ENCODE results near the gene MAD1L1.

Gene MAD1L1

GRCh38 chr7:2100278-2101208, 132.2 kb downstream of the MAD1L1 start:
- DNase-seq, result no peak

GRCh38 chr7:2099048-2099957, 133.4 kb downstream of the MAD1L1 start:
- DNase-seq, result no peak

- no peak for DNase-seq
Measured at GRCh38 chr7:2098496-2098895, 134.2 kb downstream of the MAD1L1 start.

- no peak for DNase-seq
Measured at GRCh38 chr7:2098056-2098455, 134.7 kb downstream of the MAD1L1 start.

GRCh38 chr7:2097492-2097891, 135.3 kb downstream of the MAD1L1 start:
- no peak for DNase-seq

- peak; percentile 56 to 69 for DNase-seq
Measured at GRCh38 chr7:2096692-2097387, 135.9 kb downstream of the MAD1L1 start.

GRCh38 chr7:2095436-2095835, 137.3 kb downstream of the MAD1L1 start:
- no peak for DNase-seq

- DNase-seq, result peak; percentile 48 to 62
Measured at GRCh38 chr7:2094454-2095045, 138.2 kb downstream of the MAD1L1 start.

GRCh38 chr7:2093843-2094220, 138.9 kb downstream of the MAD1L1 start:
- no peak for DNase-seq

- no peak for DNase-seq
Measured at GRCh38 chr7:2093215-2093842, 139.4 kb downstream of the MAD1L1 start.

GRCh38 chr7:2092279-2092678, 140.5 kb downstream of the MAD1L1 start:
- no peak for DNase-seq

GRCh38 chr7:2090526-2091520, 141.9 kb downstream of the MAD1L1 start:
- no peak for DNase-seq

GRCh38 chr7:2088801-2089200, 143.9 kb downstream of the MAD1L1 start:
- no peak for DNase-seq

- DNase-seq, result peak; percentile 66 to 78
Measured at GRCh38 chr7:2087744-2088143, 145.0 kb downstream of the MAD1L1 start.

GRCh38 chr7:2086229-2086628, 146.5 kb downstream of the MAD1L1 start:
- no peak for DNase-seq

GRCh38 chr7:2085804-2086203, 146.9 kb downstream of the MAD1L1 start:
- no peak for DNase-seq

GRCh38 chr7:2084781-2085505, 147.8 kb downstream of the MAD1L1 start:
- DNase-seq, result no peak

- DNase-seq, result no peak
Measured at GRCh38 chr7:2084331-2084730, 148.4 kb downstream of the MAD1L1 start.

GRCh38 chr7:2083362-2083761, 149.4 kb downstream of the MAD1L1 start:
- DNase-seq, result no peak
